NOMO-1 (cell line): ENCODE results near the gene POU3F2.
A peak's percentile ranks its signal among the peaks of the same experiment; 100 is the strongest.

Source experiments
- DNase-seq, 2 experiments: peaks; one replicate each; lab custom pipeline; 2025; ENCODE audit not compliant: unreplicated experiment in 2 of 2; lab: John Stamatoyannopoulos, UW

POU3F2 gene

DNA sequence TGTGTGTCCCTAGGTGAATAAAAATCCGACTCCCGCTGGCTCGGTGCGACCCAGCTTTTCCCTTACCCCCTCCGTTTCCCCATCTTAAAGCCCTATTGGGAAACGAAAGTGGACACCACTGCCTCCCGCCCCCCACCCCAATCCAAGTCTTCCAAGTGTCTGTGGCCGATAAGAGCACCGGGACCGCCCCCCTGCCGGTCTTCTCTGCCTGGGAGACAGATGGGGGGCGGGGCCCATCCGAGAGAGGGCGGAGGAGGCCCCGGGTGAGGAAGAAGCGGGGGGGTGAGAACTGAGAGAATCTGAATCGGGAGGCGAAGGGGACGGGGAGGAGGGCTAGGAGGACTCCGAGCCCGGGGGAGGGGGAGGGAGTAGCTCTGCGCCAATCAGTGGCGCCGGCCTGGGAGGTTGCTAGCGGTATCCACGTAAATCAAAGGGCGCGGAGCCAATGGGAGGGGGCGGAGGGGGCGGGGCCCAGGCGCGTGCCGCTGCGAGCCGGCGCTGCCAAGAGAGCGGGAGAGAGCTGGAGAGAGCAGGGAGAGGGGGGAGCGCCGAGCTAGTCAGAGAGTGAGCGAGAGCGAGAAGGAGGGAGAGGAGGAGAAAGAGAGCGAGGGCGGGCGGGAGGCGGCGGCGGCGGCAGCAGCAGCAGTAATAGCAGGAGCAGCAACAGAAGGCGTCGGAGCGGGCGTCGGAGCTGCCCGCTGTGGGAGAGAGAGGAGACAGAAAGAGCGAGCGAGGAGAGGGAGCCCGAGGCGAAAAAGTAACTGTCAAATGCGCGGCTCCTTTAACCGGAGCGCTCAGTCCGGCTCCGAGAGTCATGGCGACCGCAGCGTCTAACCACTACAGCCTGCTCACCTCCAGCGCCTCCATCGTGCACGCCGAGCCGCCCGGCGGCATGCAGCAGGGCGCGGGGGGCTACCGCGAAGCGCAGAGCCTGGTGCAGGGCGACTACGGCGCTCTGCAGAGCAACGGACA lies at the start of gene POU3F2:
TSS of gene POU3F2 (plus strand) at position 515 of the 972 bp plus-strand sequence. CDS start at position 815, 300 bp downstream.
- DNase-seq: peak; percentile 25 to 46

DNA sequence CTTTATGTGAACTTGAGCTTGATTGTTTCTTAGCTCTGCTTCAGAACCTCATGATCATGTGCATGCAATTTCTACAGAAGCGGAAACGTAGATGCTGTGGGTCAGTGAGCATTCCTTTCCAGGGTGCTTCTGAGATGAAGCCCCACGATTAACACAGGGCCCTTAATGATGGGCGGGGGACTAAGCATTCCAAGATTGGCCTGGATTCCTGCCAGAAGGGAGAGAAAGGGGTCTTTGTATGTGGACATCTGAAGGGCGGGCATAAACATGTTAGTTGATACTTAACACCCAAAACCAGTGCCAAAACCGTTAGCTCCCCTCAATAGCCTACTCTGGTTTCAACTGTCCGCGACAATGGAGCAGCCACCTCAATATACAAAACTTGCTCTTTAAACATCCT lies 46.9 kb upstream of the POU3F2 start:
- DNase-seq: no peak

- DNase-seq: no peak
These were observed 46.4 kb upstream of the POU3F2 start for GRCh38 chr6:98787961-98788360.

- DNase-seq: no peak
These were observed 40.0 kb upstream of the POU3F2 start for GRCh38 chr6:98794307-98794842.

DNA sequence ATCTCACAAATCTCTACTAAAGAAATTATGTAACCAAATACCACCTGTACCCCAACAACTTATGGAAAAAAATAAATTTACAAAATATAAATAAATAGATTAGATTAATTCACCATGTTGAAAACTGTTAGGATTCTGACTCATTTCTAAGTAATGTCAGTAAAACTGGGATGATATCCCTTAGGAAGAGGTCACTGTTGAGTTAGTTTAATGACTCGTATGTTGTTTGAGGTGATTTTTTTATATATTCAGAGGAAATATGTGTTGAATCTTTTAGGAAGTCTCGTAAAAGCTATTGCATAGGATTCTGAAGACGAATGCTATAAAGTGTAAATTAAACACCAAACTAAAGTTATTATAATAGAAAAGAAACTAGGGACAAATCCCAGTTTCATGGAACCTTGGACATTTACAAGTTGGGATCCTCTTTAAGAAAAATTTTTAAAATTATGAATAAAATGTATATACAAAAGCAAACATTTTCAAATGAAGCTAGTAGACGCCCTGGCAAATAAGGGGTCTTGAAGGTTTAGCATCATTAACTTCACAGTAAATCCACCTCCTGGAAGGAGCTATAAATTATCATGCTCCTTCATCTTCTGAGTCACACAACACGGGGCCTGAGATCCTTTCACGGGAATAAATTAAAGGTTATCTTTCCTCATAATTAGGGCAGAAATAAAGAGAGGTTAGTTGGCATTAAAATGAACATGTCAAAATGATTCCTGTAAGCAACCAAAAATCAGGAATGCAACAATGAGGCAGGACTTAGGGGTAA lies 37.0 kb upstream of the POU3F2 start:
- no peak for DNase-seq

DNA sequence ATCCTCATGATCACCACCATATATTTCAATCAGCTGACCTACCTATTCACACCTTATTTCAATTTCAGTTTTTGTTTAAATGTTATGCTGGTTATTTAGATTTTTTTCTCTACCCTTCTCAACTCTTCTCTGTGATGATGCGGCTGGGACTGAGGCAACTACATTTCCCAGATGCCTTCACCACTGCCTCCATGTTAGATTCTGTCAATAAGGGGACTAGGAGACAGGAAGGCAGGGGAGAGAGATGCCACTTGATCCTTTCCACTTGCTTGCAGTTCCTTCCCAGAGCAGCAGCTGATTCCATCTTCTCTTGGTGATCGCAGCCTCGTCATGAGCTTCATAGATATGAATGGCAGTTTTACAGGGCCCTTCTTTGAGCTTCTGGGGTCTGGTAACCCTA lies 33.5 kb upstream of the POU3F2 start:
- DNase-seq: no peak

DNA sequence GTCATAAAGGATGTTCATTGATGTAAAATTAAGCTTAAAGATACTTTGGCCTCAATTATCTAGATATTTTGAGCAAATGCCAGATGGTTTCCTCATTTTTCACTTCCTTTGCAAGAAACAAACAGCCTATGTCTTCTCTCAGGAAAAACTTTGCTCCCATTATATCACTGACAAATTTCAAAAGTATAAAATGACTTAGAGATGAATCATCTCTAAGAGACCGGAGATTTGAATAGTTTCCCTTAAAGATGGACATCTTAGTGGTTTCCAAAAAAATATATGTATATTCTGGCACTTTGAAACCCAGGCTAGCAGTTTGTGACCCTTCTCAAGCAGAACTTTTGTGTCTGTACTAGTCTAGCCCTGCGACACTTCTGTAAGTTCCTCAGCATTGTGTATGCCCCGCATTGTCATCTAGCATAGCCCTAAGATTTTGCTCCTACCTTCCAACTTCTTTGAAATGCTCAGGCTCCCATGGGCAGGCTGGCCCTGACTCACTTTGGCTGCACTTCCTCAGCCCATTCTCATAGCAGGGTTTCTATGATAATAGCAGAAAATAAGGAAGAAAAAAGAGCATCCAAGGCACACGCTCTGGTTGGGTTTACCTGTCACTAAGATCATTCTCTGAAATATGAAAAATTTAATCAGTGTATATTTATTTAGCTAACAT lies 25.7 kb upstream of the POU3F2 start:
- no peak for DNase-seq

DNA sequence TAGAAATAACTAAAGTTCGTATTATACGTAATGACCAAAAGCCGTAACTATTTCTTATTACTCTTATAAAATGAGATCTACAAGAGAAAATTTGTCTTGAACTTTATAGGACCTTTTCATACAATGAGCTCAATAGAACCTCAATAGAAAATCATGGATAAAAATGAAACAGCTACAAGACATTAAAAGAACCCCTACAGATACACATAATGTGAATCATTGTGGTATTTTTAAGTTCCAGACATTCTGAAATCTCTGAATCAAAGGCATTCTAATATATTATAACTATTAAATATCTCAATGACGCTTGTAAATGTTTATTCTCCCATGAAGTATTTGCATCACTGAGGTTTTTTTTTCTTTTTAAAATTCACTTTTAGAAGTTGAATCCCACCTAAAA lies 22.2 kb upstream of the POU3F2 start:
- DNase-seq: no peak

DNA sequence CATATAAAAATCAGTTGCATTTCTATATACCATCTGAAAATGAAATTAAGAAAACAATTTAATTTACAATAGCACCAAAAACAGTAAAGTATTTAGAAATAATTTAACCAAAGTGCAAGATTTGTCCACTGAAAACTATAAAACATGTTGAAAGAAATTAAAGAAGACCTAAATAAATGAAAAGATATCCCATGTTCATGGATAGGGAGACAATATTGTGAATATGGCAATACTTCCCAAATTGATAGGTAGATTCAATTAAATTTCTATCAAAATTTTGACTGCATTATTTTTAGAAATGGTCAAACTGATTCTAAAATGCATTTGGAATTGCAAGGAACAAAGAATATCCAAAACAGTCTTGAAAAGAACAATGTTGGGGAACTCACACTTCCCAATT lies 17.6 kb upstream of the POU3F2 start:
- no peak for DNase-seq

GRCh38 chr6:98821756-98822405 lies 12.5 kb upstream of the POU3F2 start:
- no peak for DNase-seq

GRCh38 chr6:98823428-98824161 lies 10.8 kb upstream of the POU3F2 start:
- no peak for DNase-seq

DNA sequence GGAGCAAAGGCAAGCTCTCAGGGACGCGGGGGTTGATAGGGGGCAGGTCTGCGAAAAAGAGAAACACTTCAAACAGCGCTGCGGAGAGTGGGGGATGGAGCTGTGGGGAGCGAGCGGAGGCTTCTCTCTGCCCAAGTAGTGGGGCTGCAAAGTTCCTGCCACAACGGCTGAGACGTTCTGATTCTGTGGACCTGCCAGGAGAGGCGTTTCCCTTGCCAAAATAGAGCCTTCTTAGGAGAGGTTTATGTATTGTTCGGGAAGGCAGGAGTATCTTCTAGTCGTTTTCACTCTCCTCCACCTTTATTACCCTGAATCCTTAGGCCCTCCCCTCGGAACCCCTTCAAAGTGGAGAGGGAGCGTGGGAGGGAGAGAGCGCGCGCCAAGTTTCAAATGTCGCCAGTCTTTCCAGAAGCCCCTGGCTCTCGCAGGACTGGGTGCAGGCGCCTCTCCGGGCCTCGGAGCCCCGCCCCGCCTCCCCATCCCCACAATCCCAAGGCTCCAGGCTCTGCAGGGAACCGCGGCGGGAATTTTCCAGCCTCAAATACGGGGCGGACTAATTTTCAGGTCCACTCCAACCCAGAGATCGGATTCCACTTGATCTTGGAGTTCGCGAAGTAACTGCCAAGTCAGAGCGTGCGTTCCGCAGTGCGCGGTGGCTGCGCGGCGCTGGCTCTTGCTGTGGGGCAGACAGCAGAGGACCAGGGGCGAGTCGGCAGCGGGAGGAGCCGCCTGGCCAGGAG lies 10.0 kb upstream of the POU3F2 start:
- DNase-seq: no peak

DNA sequence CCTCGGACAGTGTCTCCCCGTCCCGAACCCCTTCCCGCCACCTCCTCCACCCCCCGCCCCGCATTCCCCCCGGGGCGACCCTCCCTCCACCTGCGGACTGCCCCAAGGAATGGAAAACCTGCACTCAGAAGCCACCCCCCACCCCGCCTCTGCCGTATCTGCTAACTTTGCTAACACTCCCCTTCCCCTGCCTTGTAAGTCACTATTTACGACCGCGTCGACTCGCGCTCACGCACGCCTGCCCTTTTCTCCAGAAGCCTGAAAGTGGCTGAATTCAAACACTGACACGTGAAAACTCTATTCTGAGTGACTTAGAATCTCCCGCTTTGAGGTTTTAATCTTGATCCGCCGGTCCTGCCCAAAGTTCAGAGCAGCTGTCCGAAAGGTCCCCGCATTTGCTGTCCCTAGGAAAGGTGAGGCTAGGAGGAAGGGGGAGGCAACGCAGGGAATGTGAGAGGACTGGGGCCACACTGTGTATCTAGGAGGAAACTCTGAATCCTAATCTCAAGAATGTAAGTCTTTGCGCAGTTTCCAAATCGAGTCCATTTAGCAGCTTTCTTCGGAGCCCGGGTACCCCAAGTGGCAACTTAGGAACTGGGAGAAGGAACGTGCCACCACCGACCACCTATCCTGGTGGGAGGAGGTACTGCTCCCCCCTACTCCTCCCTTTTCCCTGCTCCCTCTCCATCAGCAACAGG lies 9.3 kb upstream of the POU3F2 start:
- no peak for DNase-seq

DNA sequence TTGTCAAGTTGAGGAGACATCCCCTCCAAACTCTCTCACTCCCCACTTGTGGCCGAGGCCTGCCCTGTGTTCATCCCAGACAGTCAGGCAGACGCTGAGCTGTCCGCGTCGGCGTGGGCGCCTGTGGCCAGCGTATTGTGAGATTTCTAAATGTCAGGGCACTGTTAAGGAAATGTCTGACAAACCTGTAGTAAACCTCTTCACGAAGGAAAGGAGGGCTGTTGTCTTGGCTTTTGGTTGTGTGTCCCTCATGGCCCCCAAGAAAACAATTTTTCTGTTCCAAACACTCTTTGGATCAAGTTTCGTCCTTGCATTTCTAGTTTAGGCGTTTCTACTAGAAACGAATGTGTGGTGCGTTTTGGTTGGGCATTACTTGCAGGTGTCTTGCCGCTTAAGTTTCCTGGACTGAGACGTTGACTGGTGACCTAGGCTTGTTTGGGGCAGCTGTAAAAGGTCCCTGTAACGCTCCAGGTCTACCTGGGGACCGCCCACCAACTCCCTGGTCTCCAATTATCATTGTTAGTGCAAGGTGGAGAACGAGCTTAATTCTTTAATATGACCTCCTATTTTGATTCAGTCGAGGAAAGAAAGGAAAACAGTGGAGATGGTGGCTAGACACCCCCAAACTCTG lies 8.7 kb upstream of the POU3F2 start:
- DNase-seq: no peak

- DNase-seq: no peak
These were observed 6.8 kb upstream of the POU3F2 start for GRCh38 chr6:98827295-98828159.

- no peak for DNase-seq
These were observed 6.1 kb upstream of the POU3F2 start for GRCh38 chr6:98828211-98828788.

DNA sequence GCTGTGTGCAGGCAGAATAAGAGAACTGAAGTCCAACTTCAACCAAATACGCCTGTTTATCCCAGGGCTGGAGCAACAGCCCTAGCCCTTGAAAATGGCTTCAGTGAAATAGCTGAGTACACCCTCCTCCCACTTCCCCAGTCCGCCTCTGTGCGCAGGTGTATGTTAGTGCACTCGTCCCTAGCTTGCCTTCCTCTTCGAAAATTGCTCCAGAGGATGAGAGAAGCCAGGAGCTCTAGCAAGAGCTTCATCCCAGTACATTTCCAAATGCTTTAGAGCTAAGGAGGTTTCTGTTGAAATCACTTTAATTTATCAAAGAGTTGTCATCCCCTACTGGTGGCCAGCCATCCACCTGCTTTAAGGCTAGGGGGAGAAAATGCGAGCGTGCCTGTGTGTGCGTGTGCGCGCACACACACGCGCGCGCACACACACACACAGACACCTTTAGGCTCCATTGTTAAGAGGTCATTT lies 5.4 kb upstream of the POU3F2 start:
- DNase-seq: no peak
